Ishikawa (cell line): ENCODE measurements around the gene TOPAZ1.

Source experiments
- CREB1 ChIP-seq: IDR thresholded peaks from 2 replicates; pipeline ENCODE4 v1.6.1; 2012; ENCODE audit warnings: low read depth
- TAF1 ChIP-seq: IDR thresholded peaks from 2 replicates; pipeline ENCODE4 v1.6.1; 2012; ENCODE audit warnings: low read depth, mild to moderate bottlenecking

GRCh38 chr3:44252332-44252959 is 10.8 kb downstream of the TOPAZ1 start:
- TF ChIP-seq TAF1 (no peak), CREB1 (no peak)
